HEK293 (cell line): Measurements from ENCODE around the gene CFAP221.

Experiments used
- CTCF ChIP-seq: fragments of 450-650 bp; formaldehyde crosslinking; IDR thresholded peaks from 2 replicates; pipeline ENCODE4 v1.5.1; 2016; ENCODE audit warnings: missing biosample characterization, missing genetic modification characterization
- KLF1 ChIP-seq: fragments of 450-650 bp; formaldehyde crosslinking; IDR thresholded peaks from 2 replicates; pipeline ENCODE4 v1.5.1; 2016; ENCODE audit warnings: missing biosample characterization, missing genetic modification characterization
- KLF10 ChIP-seq: fragments of 450-650 bp; IDR thresholded peaks from 2 replicates; pipeline ENCODE4 v1.5.1; 2018; ENCODE audit warnings: missing biosample characterization, mild to moderate bottlenecking, missing genetic modification characterization
- PRDM2 ChIP-seq: fragments of 450-650 bp; formaldehyde crosslinking; IDR thresholded peaks from 2 replicates; pipeline ENCODE4 v1.5.1; 2016; ENCODE audit warnings: missing biosample characterization, missing genetic modification characterization, borderline replicate concordance
- REPIN1 ChIP-seq: fragments of 450-650 bp; formaldehyde crosslinking; IDR thresholded peaks from 2 replicates; pipeline ENCODE4 v1.5.1; 2017; ENCODE audit warnings: missing biosample characterization, missing genetic modification characterization, low read depth
- ZBTB1 ChIP-seq: fragments of 450-650 bp; formaldehyde crosslinking; IDR thresholded peaks from 2 replicates; pipeline ENCODE4 v1.5.1; 2016; ENCODE audit warnings: missing biosample characterization, missing genetic modification characterization
- ZBTB17 ChIP-seq: fragments of 450-650 bp; formaldehyde crosslinking; IDR thresholded peaks from 2 replicates; pipeline ENCODE4 v1.5.1; 2016; ENCODE audit warnings: missing biosample characterization, missing genetic modification characterization
- ZFP3 ChIP-seq: fragments of 450-650 bp; formaldehyde crosslinking; IDR thresholded peaks from 2 replicates; pipeline ENCODE4 v1.5.1; 2016; ENCODE audit warnings: low read depth, missing biosample characterization, missing genetic modification characterization
- ZNF394 ChIP-seq: fragments of 450-650 bp; formaldehyde crosslinking; IDR thresholded peaks from 2 replicates; pipeline ENCODE4 v1.5.1; 2016; ENCODE audit warnings: missing biosample characterization, missing genetic modification characterization, mild to moderate bottlenecking, moderate library complexity, borderline replicate concordance
- ZNF558 ChIP-seq: fragments of 450-650 bp; formaldehyde crosslinking; IDR thresholded peaks from 2 replicates; pipeline ENCODE4 v1.5.1; 2016; ENCODE audit warnings: missing biosample characterization, missing genetic modification characterization
- ZNF785 ChIP-seq: fragments of 450-650 bp; formaldehyde crosslinking; IDR thresholded peaks from 2 replicates; pipeline ENCODE4 v1.5.1; 2016; ENCODE audit warnings: missing biosample characterization, missing genetic modification characterization
- TF ChIP-seq, protein P1 (sequence below): fragments of 450-650 bp; formaldehyde crosslinking; conservative IDR thresholded peaks from 2 replicates; pipeline ENCODE4 v1.5.1; 2016; ENCODE audit warnings: low read depth, missing biosample characterization, missing genetic modification characterization

DNA sequence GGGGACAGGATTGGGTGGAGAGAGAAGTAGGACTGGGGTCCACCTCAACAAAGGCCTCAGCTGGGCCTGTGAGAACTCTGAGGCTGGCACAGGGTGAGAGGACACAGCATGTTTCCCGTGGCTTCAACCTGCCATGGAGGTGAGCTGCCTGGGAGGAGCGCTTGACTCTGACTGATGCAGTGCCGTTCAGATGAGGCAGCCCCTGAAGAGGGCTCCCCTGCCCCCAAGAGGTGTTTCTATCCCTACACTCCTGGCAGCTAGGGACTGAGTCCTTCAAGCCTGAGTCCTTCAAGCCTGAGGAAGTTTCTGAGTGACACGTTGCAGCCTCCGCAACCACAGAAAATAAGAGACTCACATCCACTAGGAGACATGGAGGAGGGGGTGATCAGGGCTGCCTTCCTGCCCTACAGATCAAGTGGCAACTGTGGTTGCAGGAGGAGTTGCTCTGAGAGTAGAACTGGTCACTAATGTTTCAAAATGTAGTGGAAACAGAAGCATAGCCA, 85.1 kb downstream of the CFAP221 start:
- TF ChIP-seq ZNF558 (tag by site-specific recombination) (no peak), CTCF (tag by site-specific recombination) (no peak), ZBTB1 (no peak), PRDM2 (tag by site-specific recombination) (no peak), REPIN1 (tag by site-specific recombination) (no peak), ZFP3 (tag by site-specific recombination) (no peak), KLF1 (tag by site-specific recombination) (no peak), ZBTB17 (tag by site-specific recombination) (no peak), ZNF394 (no peak), KLF10 (tag by site-specific recombination) (no peak), ZNF785 (tag by site-specific recombination) (no peak)
- TF ChIP-seq, protein P1, sequence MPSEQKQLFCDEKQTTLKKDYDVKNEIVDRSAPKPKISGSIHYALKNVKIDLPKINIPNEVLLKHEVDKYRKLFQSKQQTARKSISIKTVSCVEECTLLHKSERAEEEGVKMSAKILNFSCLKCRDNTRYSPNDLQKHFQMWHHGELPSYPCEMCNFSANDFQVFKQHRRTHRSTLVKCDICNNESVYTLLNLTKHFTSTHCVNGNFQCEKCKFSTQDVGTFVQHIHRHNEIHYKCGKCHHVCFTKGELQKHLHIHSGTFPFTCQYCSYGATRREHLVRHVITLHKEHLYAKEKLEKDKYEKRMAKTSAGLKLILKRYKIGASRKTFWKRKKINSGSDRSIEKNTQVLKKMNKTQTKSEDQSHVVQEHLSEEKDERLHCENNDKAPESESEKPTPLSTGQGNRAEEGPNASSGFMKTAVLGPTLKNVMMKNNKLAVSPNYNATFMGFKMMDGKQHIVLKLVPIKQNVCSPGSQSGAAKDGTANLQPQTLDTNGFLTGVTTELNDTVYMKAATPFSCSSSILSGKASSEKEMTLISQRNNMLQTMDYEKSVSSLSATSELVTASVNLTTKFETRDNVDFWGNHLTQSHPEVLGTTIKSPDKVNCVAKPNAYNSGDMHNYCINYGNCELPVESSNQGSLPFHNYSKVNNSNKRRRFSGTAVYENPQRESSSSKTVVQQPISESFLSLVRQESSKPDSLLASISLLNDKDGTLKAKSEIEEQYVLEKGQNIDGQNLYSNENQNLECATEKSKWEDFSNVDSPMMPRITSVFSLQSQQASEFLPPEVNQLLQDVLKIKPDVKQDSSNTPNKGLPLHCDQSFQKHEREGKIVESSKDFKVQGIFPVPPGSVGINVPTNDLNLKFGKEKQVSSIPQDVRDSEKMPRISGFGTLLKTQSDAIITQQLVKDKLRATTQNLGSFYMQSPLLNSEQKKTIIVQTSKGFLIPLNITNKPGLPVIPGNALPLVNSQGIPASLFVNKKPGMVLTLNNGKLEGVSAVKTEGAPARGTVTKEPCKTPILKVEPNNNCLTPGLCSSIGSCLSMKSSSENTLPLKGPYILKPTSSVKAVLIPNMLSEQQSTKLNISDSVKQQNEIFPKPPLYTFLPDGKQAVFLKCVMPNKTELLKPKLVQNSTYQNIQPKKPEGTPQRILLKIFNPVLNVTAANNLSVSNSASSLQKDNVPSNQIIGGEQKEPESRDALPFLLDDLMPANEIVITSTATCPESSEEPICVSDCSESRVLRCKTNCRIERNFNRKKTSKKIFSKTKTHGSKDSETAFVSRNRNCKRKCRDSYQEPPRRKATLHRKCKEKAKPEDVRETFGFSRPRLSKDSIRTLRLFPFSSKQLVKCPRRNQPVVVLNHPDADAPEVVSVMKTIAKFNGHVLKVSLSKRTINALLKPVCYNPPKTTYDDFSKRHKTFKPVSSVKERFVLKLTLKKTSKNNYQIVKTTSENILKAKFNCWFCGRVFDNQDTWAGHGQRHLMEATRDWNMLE (tag by site-specific recombination): no peak
